Lung (tissue), 12 donors: ENCODE data around the gene TBRG1. TPM values are rescaled to one million over a fixed set of nuclear protein-coding genes. Genes with fewer than 3 reads are reported as not detected.

Experiments
- ATAC-seq: fragments of 200-7000 bp; cut with Tn5 transposase; one replicate; pipeline ENCODE4 v1.9.1; 2020; ENCODE audit warnings: moderate number of reproducible peaks; ENCODE audit not compliant: insufficient read depth, low FRiP score
- DNase-seq, 3 donors: peaks; one replicate each; pipeline ENCODE4 v3.0.0-alpha.2; 2013 to 2017
- H3K27ac ChIP-seq, 2 donors: one replicate each; pipeline ENCODE4 v1.5.1; 2013; ENCODE audit warnings: mild to moderate bottlenecking in 2 of 2, moderate library complexity in 2 of 2, control low read depth in 1 of 2, inconsistent platforms in 1 of 2, low read depth in 1 of 2, low read length in 1 of 2
- H3K27me3 ChIP-seq, 3 donors: one replicate each; pipeline ENCODE4 v1.5.1; 2013; ENCODE audit warnings: low read length in 2 of 3; ENCODE audit not compliant: control insufficient read depth in 3 of 3, insufficient read depth in 3 of 3
- H3K36me3 ChIP-seq, 4 donors: one replicate each; pipeline ENCODE4 v1.5.1; 2013; ENCODE audit warnings: low read length in 4 of 4, mild to moderate bottlenecking in 1 of 4, moderate library complexity in 1 of 4; ENCODE audit not compliant: control insufficient read depth in 4 of 4, insufficient read depth in 4 of 4
- H3K4me1 ChIP-seq, 5 donors: one replicate each; pipeline ENCODE4 v1.5.1; 2013; ENCODE audit warnings: low read length in 5 of 5, mild to moderate bottlenecking in 2 of 5, moderate library complexity in 1 of 5; ENCODE audit not compliant: control insufficient read depth in 5 of 5, insufficient read depth in 5 of 5
- H3K4me3 ChIP-seq: one replicate; pipeline ENCODE4 v1.5.1; 2013; ENCODE audit warnings: mild to moderate bottlenecking, control low read depth, moderate library complexity
- H3K9ac ChIP-seq, 2 donors: one replicate each; pipeline ENCODE4 v1.5.1; 2013; ENCODE audit warnings: low read length in 2 of 2, control low read depth in 1 of 2; ENCODE audit not compliant: insufficient read depth in 1 of 2
- H3K9me3 ChIP-seq, 4 donors: one replicate each; pipeline ENCODE4 v1.5.1; 2013; ENCODE audit warnings: low read length in 3 of 4, mild to moderate bottlenecking in 1 of 4, moderate library complexity in 1 of 4; ENCODE audit not compliant: control insufficient read depth in 4 of 4, insufficient read depth in 3 of 4
- CTCF ChIP-seq: IDR thresholded peaks from 2 replicates; pipeline ENCODE4 v1.5.1; 2012; ENCODE audit warnings: mild to moderate bottlenecking; ENCODE audit errors: control extremely low read depth, extremely low read depth
- WGBS, 2 donors: extraction: QIAGEN DNeasy Blood & Tissue Kit; methylation state at CpG; one replicate each; pipeline ENCODE4 v1.1.7; 2013; 5-methylcytosine and 5-hydroxymethylcytosine counted together
- polyA plus RNA-seq, 2 donors: library from polyadenylated mRNA; stranded (reverse); fragments of 200-250 nt; gene quantifications; one replicate each; pipeline ENCODE4 v1.2.1, GENCODE V29; 2013
- total RNA-seq, 2 donors: library from RNA; depleted of rRNA in 1 of 2; stranded (reverse); fragments of >200 nt in 1 of 2; gene quantifications; one replicate each; pipeline ENCODE4 v1.2.1, GENCODE V29; 2014 to 2021
- donor health status: control.
- donor health status: control.
- donor health status: Bipolar disorder and iron deficiency.
- donor health status: healthy.
- donor health status: DM: yes; HTN: yes; CAD: no.

Gene TBRG1
- total and polyA plus RNA-seq, 4 donors, result 31.3 to 47.0 (median 37.6) TPM

GRCh38 chr11:124592627-124593026 is 30.0 kb upstream of the TBRG1 start:
- Histone ChIP-seq H3K9me3 (no peaks in the 10 kb centered on the region), H3K27me3 (no peaks in the 10 kb centered on the region), H3K4me1 (no peaks in the 10 kb centered on the region), H3K27ac (no peak overlapping the region), H3K9ac (no peak overlapping the region), H3K36me3 (no peaks in the 10 kb centered on the region), H3K4me3 (no peak overlapping the region)
- DNase-seq (no peak), ATAC-seq (no peak)
- 73 to 89% methylated on average over 6 of the region's 6 CpGs for WGBS, 2 donors
- no peak for TF ChIP-seq CTCF

- no peak overlapping the region for H3K4me3 ChIP-seq
- DNase-seq, result no peak
- no peaks in the 10 kb centered on the region for H3K4me1 ChIP-seq
- no peak for TF ChIP-seq CTCF
- 92 to 96% methylated on average over 3 of the region's 3 CpGs for WGBS, 2 donors
- H3K27ac ChIP-seq, result no peak overlapping the region
- no peaks in the 10 kb centered on the region for H3K9me3 ChIP-seq
- no peak for ATAC-seq
- H3K36me3 ChIP-seq, result no peaks in the 10 kb centered on the region
- H3K9ac ChIP-seq, result no peak overlapping the region
- no peaks in the 10 kb centered on the region for H3K27me3 ChIP-seq
These were observed 27.4 kb upstream of the TBRG1 start for GRCh38 chr11:124595302-124595701.

- no peaks in the 10 kb centered on the region for H3K36me3 ChIP-seq
- no peak overlapping the region for H3K9ac ChIP-seq
- no peak overlapping the region for H3K4me3 ChIP-seq
- no peaks in the 10 kb centered on the region for H3K4me1 ChIP-seq
- TF ChIP-seq CTCF, result no peak
- DNase-seq, result no peak
- H3K27ac ChIP-seq, result no peak overlapping the region
- H3K27me3 ChIP-seq, result peaks cover 0 to 4% (median 0%) of the 10 kb centered on the region in 3 donors
- ATAC-seq, result no peak
- H3K9me3 ChIP-seq, result peaks cover 0 to 2% (median 0%) of the 10 kb centered on the region in 4 donors
These were observed 25.0 kb upstream of the TBRG1 start for GRCh38 chr11:124597626-124598025.

GRCh38 chr11:124600621-124601320 is 21.9 kb upstream of the TBRG1 start:
- no peak for DNase-seq
- no peak overlapping the region for H3K4me3 ChIP-seq
- no peaks in the 10 kb centered on the region for H3K4me1 ChIP-seq
- H3K9me3 ChIP-seq, result peaks cover 0 to 2% (median 0%) of the 10 kb centered on the region in 4 donors
- no peak for ATAC-seq
- 62 to 81% methylated on average over 5 of the region's 5 CpGs for WGBS, 2 donors
- TF ChIP-seq CTCF, result no peak
- no peak overlapping the region for H3K9ac ChIP-seq
- no peak overlapping the region for H3K27ac ChIP-seq
- no peaks in the 10 kb centered on the region for H3K36me3 ChIP-seq
- peaks cover 0 to 4% (median 0%) of the 10 kb centered on the region in 3 donors for H3K27me3 ChIP-seq
